ENCODE measurements around the gene NAP1L5.

The NAP1L5 gene

DNA sequence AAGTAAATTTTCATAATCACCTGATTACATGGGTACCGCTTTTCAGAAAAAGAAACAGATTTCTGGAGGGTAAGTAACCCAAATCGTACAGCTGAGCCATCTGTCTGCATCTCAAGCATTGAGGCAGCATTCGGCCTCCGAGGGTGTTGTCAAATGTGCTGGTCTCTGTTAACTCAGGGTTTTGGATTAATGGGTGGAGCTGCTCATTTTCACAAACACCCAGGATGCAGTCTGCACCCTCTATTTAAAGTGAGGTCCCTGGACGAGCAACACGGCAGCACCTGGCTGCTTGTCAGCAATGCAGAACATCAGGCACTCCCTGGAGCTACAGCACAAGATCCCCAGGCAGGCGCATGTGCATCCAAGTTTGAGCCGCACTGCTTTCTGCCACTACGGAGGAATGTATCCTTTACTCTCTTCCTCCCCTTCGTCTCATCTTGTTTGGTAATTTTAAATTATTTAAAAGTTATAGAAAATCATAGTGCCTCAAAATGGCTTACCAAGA is 24.7 kb upstream of the NAP1L5 start:
- TF ChIP-seq, protein P1, sequence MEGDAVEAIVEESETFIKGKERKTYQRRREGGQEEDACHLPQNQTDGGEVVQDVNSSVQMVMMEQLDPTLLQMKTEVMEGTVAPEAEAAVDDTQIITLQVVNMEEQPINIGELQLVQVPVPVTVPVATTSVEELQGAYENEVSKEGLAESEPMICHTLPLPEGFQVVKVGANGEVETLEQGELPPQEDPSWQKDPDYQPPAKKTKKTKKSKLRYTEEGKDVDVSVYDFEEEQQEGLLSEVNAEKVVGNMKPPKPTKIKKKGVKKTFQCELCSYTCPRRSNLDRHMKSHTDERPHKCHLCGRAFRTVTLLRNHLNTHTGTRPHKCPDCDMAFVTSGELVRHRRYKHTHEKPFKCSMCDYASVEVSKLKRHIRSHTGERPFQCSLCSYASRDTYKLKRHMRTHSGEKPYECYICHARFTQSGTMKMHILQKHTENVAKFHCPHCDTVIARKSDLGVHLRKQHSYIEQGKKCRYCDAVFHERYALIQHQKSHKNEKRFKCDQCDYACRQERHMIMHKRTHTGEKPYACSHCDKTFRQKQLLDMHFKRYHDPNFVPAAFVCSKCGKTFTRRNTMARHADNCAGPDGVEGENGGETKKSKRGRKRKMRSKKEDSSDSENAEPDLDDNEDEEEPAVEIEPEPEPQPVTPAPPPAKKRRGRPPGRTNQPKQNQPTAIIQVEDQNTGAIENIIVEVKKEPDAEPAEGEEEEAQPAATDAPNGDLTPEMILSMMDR (IDR thresholded peaks at IDR 0.05; ENCODE audit: low read depth, low read length), result no peak
- H3K9me3 ChIP-seq (ENCODE audit: severe bottlenecking), result peaks cover 2% of the 10 kb centered on the region
- H3K36me3 ChIP-seq, result peaks cover 5% of the 10 kb centered on the region
- H3K27me3 ChIP-seq (ENCODE audit: insufficient read depth, low read depth, severe bottlenecking), result no peaks in the 10 kb centered on the region
- no peak overlapping the region for H3K4me3 ChIP-seq (ENCODE audit: low read depth, low read length)
- no peak for DNase-seq
- H3K27ac ChIP-seq, result no peak overlapping the region

DNA sequence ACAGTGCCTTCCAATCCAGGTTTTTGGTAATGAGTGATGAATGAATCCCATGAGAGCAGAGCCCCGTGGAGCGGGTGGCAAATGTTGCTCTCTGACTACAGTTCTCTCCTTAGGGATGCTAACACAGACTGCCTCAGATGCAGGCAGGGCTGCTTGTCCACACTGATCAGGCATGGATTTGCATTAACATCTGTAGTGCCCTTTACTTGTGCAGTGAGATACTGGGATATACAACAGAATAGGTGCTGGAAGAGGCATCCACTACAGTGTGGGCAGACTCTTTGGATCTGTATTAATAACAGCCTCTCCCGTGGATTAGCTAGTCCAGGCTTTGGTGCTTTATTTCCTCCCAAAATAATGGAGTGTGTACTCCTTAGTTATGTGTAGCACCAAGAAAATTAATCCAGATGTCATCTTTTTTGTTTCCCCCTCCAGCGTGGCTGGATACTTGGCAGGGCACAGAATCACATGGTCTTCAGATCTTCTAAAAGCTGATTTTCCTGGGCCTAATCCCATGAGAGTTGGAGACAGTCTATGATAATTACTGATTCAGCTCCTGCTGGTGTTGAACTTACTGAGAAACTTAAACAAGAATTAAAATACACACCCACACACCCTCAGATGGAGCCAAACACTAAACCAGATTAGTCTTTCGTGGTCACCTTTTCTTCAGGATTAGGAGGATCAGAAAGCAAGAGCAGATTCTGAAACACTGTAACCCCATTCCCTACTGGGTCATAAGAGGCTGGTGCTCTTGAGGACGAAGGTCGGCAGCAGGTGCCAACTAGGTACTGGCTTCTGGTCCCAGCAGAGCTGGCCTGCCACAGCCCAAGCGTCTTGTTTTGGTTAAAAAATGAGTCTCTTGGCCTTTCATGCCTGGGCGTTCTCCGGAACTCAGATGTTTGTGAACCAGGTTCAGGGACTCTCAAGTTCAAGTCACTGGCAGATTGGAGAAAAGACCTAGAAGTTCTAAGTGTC is 23.1 kb upstream of the NAP1L5 start:
- Histone ChIP-seq H3K9me3 (ENCODE audit: severe bottlenecking) (peaks cover 4% of the 10 kb centered on the region), H3K36me3 (no peaks in the 10 kb centered on the region; the same call in 1 of the 2 replicates), H3K27ac (no peak overlapping the region), H3K4me3 (ENCODE audit: low read depth, low read length) (no peak overlapping the region), H3K27me3 (ENCODE audit: insufficient read depth, low read depth, severe bottlenecking) (no peaks in the 10 kb centered on the region)
- TF ChIP-seq, protein P1 (IDR thresholded peaks at IDR 0.05; ENCODE audit: low read depth, low read length), result no peak
- peak; percentile 43 for DNase-seq

DNA sequence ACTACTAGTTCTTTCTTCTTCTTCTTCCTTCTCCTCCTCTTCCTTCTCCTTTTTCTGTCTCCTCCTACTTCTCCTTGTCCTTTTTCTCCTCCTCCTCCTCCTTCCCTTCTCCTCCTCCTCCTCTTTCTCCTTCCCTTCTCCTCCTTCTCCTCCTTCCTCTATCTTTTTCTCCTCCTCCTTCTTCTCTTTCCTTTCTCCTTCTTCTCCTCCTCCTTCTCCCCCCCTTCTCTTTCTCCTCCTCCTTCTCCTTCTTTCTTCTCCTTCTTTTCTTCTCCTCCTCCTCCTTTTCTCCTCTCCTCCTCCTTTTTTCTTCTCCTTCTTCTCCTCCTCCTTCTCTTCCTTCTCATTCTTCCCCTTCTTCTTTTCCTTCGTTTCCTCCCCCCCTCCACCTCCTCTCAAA is 21.8 kb upstream of the NAP1L5 start:
- TF ChIP-seq, protein P1 (IDR thresholded peaks at IDR 0.05; ENCODE audit: low read depth, low read length), result no peak

DNA sequence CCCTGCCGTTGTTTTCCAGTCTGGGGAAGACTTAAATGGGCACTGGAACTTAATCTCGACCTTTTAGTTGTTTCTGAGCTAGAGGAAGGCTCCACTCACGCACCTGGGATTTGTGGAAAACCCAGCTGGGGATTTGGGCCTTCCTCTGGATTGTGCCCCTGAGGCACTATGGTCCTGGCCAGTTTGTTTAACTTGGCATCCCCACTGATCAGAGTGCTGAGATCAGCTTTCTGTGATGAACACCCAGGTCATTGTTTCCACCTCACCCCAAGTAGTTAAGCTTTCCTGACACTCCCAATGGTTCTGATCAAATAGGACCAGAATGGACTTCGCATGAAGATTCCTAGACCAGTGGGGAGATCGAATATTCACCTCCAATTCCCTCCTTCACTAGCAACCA is 20.5 kb upstream of the NAP1L5 start:
- Histone ChIP-seq H3K27me3 (ENCODE audit: insufficient read depth, low read depth, severe bottlenecking) (no peaks in the 10 kb centered on the region), H3K36me3 (no peaks in the 10 kb centered on the region), H3K27ac (no peak overlapping the region), H3K9me3 (ENCODE audit: severe bottlenecking) (peaks cover 4% of the 10 kb centered on the region), H3K4me3 (ENCODE audit: low read depth, low read length) (no peak overlapping the region)
- DNase-seq, result no peak
- TF ChIP-seq, protein P1 (IDR thresholded peaks at IDR 0.05; ENCODE audit: low read depth, low read length), result no peak

More for the DNA sequence above, 21.8 kb upstream of the NAP1L5 start:
- DNase-seq, result no peak
- Histone ChIP-seq H3K36me3 (no peaks in the 10 kb centered on the region; the same call in 1 of the 2 replicates), H3K27ac (no peak overlapping the region), H3K9me3 (ENCODE audit: severe bottlenecking) (peaks cover 4% of the 10 kb centered on the region), H3K4me3 (ENCODE audit: low read depth, low read length) (no peak overlapping the region), H3K27me3 (ENCODE audit: insufficient read depth, low read depth, severe bottlenecking) (no peaks in the 10 kb centered on the region)

DNA sequence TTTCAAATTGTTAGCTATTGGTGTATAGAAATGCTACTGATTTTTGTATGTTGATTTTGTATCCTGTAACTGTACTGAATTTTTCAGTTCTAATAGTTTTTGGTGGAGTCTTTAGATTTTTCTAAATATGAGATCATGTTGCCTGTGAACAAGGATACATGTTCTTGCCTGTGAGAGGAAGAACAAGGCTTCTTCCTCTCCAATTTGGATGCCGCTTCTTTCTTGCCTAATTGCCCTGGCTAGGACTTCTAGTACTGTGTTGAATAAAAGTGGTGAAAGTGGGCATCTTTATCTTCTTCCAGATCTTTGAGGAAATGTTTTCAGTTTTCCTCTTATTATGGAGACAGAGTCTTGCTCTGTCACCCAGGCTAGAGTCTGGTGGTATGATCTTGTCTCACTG is 16.2 kb upstream of the NAP1L5 start:
- H3K9me3 ChIP-seq (ENCODE audit: severe bottlenecking), result peaks cover 4% of the 10 kb centered on the region
- DNase-seq, result no peak
- no peaks in the 10 kb centered on the region for H3K36me3 ChIP-seq

More for the DNA sequence above, 16.2 kb upstream of the NAP1L5 start:
- Histone ChIP-seq H3K27me3 (ENCODE audit: insufficient read depth, low read depth, severe bottlenecking) (no peaks in the 10 kb centered on the region), H3K4me3 (ENCODE audit: low read depth, low read length) (no peak overlapping the region), H3K27ac (no peak overlapping the region)
- TF ChIP-seq, protein P1 (IDR thresholded peaks at IDR 0.05; ENCODE audit: low read depth, low read length), result no peak

All from WERI-Rb-1 (cell line).